Astrocyte (in vitro differentiated cells and primary cell): ENCODE data around the gene NDEL1. TPM values are rescaled to one million over a fixed set of nuclear protein-coding genes. Genes with fewer than 3 reads are reported as not detected.

Experiments used
- DNase-seq: peaks from one replicate; pipeline ENCODE4 v3.0.0-alpha.2; 2010; ENCODE audit warnings: low read depth
- FAIRE-seq: peaks from 2 replicates; lab custom pipeline; 2011; peaks lifted over from hg19 to GRCh38; lab: Jason Lieb, UNC
- H2AFZ ChIP-seq: 2 replicates; pipeline ENCODE4 v1.6.0; 2012; ENCODE audit warnings: low read depth, low read length, inconsistent platforms
- H3K27ac ChIP-seq: 2 replicates; pipeline ENCODE4 v1.5.1; 2011; ENCODE audit warnings: low read depth, low read length, inconsistent platforms
- H3K27me3 ChIP-seq: 2 replicates; pipeline ENCODE4 v1.6.0; 2011; ENCODE audit warnings: low read length, inconsistent platforms; ENCODE audit not compliant: insufficient read depth
- H3K36me3 ChIP-seq: 2 replicates; pipeline ENCODE4 v1.5.1; 2011; ENCODE audit warnings: low read length, inconsistent platforms; ENCODE audit not compliant: insufficient read depth
- H3K4me1 ChIP-seq: 2 replicates; pipeline ENCODE4 v1.5.1; 2011; ENCODE audit warnings: low read length, inconsistent platforms; ENCODE audit not compliant: insufficient read depth
- H3K4me2 ChIP-seq: 2 replicates; pipeline ENCODE4 v1.6.0; 2012; ENCODE audit warnings: low read length, inconsistent platforms
- H3K4me3 ChIP-seq: 2 replicates; pipeline ENCODE4 v1.5.1; 2011; ENCODE audit warnings: low read depth, mild to moderate bottlenecking, low read length, inconsistent platforms; ENCODE audit not compliant: insufficient read depth
- H3K79me2 ChIP-seq: 2 replicates; pipeline ENCODE4 v1.6.0; 2012; ENCODE audit warnings: mild to moderate bottlenecking, low read length, inconsistent platforms; ENCODE audit not compliant: insufficient read depth
- H3K9ac ChIP-seq: 2 replicates; pipeline ENCODE4 v1.6.0; 2012; ENCODE audit warnings: mild to moderate bottlenecking, low read length, inconsistent platforms
- H3K9me3 ChIP-seq: 2 replicates; pipeline ENCODE4 v1.5.1; 2012; ENCODE audit warnings: low read depth, mild to moderate bottlenecking, low read length, inconsistent platforms; ENCODE audit not compliant: insufficient read depth
- H4K20me1 ChIP-seq: 2 replicates; pipeline ENCODE4 v1.6.0; 2012; ENCODE audit warnings: low read length, inconsistent platforms; ENCODE audit not compliant: insufficient read depth
- H3K27ac Mint-ChIP-seq: one replicate; pipeline ENCODE4 v1.8.0; 2021; ENCODE audit warnings: mild to moderate bottlenecking, mixed read lengths; ENCODE audit not compliant: unreplicated experiment
- H3K27me3 Mint-ChIP-seq: one replicate; pipeline ENCODE4 v1.8.0; 2021; ENCODE audit warnings: low read depth, mixed read lengths; ENCODE audit not compliant: unreplicated experiment
- H3K36me3 Mint-ChIP-seq: one replicate; pipeline ENCODE4 v1.8.0; 2021; ENCODE audit warnings: low read depth, mixed read lengths; ENCODE audit not compliant: unreplicated experiment
- H3K4me1 Mint-ChIP-seq: one replicate; pipeline ENCODE4 v1.8.0; 2021; ENCODE audit warnings: low read depth, mixed read lengths; ENCODE audit not compliant: unreplicated experiment
- H3K4me3 Mint-ChIP-seq: one replicate; pipeline ENCODE4 v1.8.0; 2021; ENCODE audit warnings: mild to moderate bottlenecking, moderate library complexity, mixed read lengths; ENCODE audit not compliant: unreplicated experiment
- H3K9me3 Mint-ChIP-seq: one replicate; pipeline ENCODE4 v1.8.0; 2021; ENCODE audit warnings: mild to moderate bottlenecking, mixed read lengths; ENCODE audit not compliant: unreplicated experiment
- EZH2 ChIP-seq: IDR thresholded peaks from 2 replicates; pipeline ENCODE4 v1.6.1; 2012; ENCODE audit warnings: mild to moderate bottlenecking, low read length, inconsistent platforms; ENCODE audit not compliant: insufficient read depth
- total RNA-seq: library from RNA; stranded (reverse); gene quantifications from 2 replicates; pipeline ENCODE4 v1.2.1, GENCODE V29; 2021
- TF ChIP-seq, protein P1 (sequence below): IDR thresholded peaks from 2 replicates; pipeline ENCODE4 v1.5.1; 2011; ENCODE audit warnings: low read depth, mild to moderate bottlenecking, inconsistent platforms, low read length, moderate library complexity; ENCODE audit not compliant: insufficient read depth

The NDEL1 gene
- total RNA-seq, 1 donor from 2014 or later: 102 TPM

DNA sequence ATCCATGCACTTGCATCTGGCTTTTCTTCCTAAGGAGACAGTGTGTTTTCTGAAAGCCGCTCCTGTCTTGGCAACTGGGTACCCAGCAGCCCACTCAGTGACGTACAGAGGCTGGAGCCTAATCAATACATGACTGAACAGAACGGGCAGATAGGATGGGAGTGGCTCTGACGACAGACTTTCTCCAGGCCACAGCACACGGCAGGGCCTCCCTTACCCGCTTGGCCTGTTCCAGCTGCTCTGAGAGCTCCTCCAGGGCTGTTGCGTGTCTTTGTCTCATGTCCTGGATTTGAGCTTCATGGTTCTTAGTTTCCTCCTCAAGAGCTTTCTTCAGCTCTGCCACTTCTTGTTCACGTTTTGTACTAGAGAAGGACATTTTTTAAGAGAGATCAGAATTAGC, 64.9 kb downstream of the NDEL1 start:
- FAIRE-seq: no peak
- Histone ChIP-seq H3K4me2 (no peak overlapping the region), H3K4me3 (no peak overlapping the region), H3K9me3 (no peaks in the 10 kb centered on the region), H3K79me2 (no peaks in the 10 kb centered on the region), H2AFZ (no peak overlapping the region), H3K27ac (no peak overlapping the region), H3K36me3 (peaks cover 54% of the 10 kb centered on the region), H3K9ac (no peak overlapping the region), H4K20me1 (peaks cover 24% of the 10 kb centered on the region), H3K27me3 (no peaks in the 10 kb centered on the region), H3K4me1 (no peaks in the 10 kb centered on the region)
- no peak overlapping the region for H3K27ac Mint-ChIP-seq
- peaks cover 4% of the 10 kb centered on the region for H3K4me1 Mint-ChIP-seq
- no peaks in the 10 kb centered on the region for H3K27me3 Mint-ChIP-seq
- H3K4me3 Mint-ChIP-seq: no peak overlapping the region
- H3K36me3 Mint-ChIP-seq: peaks cover 24% of the 10 kb centered on the region
- TF ChIP-seq, protein P1, sequence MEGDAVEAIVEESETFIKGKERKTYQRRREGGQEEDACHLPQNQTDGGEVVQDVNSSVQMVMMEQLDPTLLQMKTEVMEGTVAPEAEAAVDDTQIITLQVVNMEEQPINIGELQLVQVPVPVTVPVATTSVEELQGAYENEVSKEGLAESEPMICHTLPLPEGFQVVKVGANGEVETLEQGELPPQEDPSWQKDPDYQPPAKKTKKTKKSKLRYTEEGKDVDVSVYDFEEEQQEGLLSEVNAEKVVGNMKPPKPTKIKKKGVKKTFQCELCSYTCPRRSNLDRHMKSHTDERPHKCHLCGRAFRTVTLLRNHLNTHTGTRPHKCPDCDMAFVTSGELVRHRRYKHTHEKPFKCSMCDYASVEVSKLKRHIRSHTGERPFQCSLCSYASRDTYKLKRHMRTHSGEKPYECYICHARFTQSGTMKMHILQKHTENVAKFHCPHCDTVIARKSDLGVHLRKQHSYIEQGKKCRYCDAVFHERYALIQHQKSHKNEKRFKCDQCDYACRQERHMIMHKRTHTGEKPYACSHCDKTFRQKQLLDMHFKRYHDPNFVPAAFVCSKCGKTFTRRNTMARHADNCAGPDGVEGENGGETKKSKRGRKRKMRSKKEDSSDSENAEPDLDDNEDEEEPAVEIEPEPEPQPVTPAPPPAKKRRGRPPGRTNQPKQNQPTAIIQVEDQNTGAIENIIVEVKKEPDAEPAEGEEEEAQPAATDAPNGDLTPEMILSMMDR: no peak
- no peak for TF ChIP-seq EZH2
- H3K9me3 Mint-ChIP-seq: peaks cover 2% of the 10 kb centered on the region
- DNase-seq: no peak

GRCh38 chr17:8502126-8502525, 66.4 kb downstream of the NDEL1 start:
- H3K27ac ChIP-seq: no peak overlapping the region
- Mint-ChIP-seq H3K36me3 (peaks cover 27% of the 10 kb centered on the region), H3K4me3 (no peak overlapping the region), H3K9me3 (peaks cover 2% of the 10 kb centered on the region), H3K27ac (no peak overlapping the region), H3K27me3 (no peaks in the 10 kb centered on the region), H3K4me1 (peaks cover 4% of the 10 kb centered on the region)
- no peak overlapping the region for H3K4me2 ChIP-seq
- no peak for FAIRE-seq
- no peak for DNase-seq
- no peak overlapping the region for H3K4me3 ChIP-seq
- no peaks in the 10 kb centered on the region for H3K27me3 ChIP-seq
- H3K9me3 ChIP-seq: no peaks in the 10 kb centered on the region
- no peak overlapping the region for H3K9ac ChIP-seq
- no peak for TF ChIP-seq EZH2
- TF ChIP-seq, protein P1: no peak
- H3K79me2 ChIP-seq: no peaks in the 10 kb centered on the region
- no peaks in the 10 kb centered on the region for H3K4me1 ChIP-seq
- H3K36me3 ChIP-seq: peaks cover 58% of the 10 kb centered on the region
- H2AFZ ChIP-seq: no peak overlapping the region
- H4K20me1 ChIP-seq: peaks cover 25% of the 10 kb centered on the region

DNA sequence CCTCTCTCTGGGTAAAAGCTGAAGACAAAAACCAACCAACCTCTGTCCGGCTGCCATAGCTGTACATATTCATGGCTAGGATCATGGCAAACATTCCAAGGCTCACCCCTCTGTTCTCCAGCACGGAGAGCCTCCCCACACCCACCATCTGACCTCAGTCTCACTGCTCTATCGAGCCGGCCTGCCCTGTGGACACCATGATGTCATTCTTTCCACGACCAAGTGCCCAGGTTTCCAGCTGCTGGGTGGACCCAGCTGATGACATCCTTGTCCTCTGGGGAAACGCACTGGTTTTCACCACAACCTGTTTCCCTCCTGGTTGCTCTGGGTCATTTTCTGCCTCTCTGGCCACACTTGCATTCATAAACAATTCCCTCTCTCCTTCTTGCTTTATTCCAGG, 67.7 kb downstream of the NDEL1 start:
- no peak overlapping the region for H3K4me2 ChIP-seq
- no peak overlapping the region for H2AFZ ChIP-seq
- H3K9me3 Mint-ChIP-seq: peaks cover 2% of the 10 kb centered on the region
- peaks cover 4% of the 10 kb centered on the region for H3K4me1 Mint-ChIP-seq
- no peak overlapping the region for H3K27ac ChIP-seq
- FAIRE-seq: no peak
- H4K20me1 ChIP-seq: peaks cover 28% of the 10 kb centered on the region
- no peak overlapping the region for H3K4me3 ChIP-seq
- H3K27ac Mint-ChIP-seq: no peak overlapping the region
- TF ChIP-seq EZH2: no peak
- TF ChIP-seq, protein P1: no peak
- H3K36me3 Mint-ChIP-seq: peaks cover 28% of the 10 kb centered on the region
- peaks cover 62% of the 10 kb centered on the region for H3K36me3 ChIP-seq
- H3K4me3 Mint-ChIP-seq: peak overlapping the region; percentile 45
- no peaks in the 10 kb centered on the region for H3K27me3 Mint-ChIP-seq
- H3K27me3 ChIP-seq: no peaks in the 10 kb centered on the region
- H3K4me1 ChIP-seq: no peaks in the 10 kb centered on the region
- no peak overlapping the region for H3K9ac ChIP-seq
- no peaks in the 10 kb centered on the region for H3K9me3 ChIP-seq
- H3K79me2 ChIP-seq: no peaks in the 10 kb centered on the region
- DNase-seq: no peak
